ENCODE measurements around the gene CLRN1.
A peak's percentile ranks its signal among the peaks of the same experiment; 100 is the strongest.

The CLRN1 gene

GRCh38 chr3:150921209-150921608 lies 51.3 kb downstream of the CLRN1 start:
- DNase-seq (ENCODE audit: low read depth, low spot score): no peak

GRCh38 chr3:150920236-150920635 lies 52.3 kb downstream of the CLRN1 start:
- no peak for DNase-seq (ENCODE audit: low read depth, low spot score)

- DNase-seq (ENCODE audit: low read depth, low spot score): no peak
These were observed 54.6 kb downstream of the CLRN1 start for GRCh38 chr3:150917951-150918350.

- no peak for DNase-seq (ENCODE audit: low read depth, low spot score)
These were observed 59.2 kb downstream of the CLRN1 start for GRCh38 chr3:150913133-150913922.

- no peak for DNase-seq (ENCODE audit: low read depth, low spot score)
These were observed 60.0 kb downstream of the CLRN1 start for GRCh38 chr3:150912501-150912900.

GRCh38 chr3:150911771-150912170 lies 60.8 kb downstream of the CLRN1 start:
- DNase-seq (ENCODE audit: low read depth, low spot score): no peak

- DNase-seq (ENCODE audit: low read depth, low spot score): no peak
These were observed 66.1 kb downstream of the CLRN1 start for GRCh38 chr3:150906461-150906860.

GRCh38 chr3:150905746-150906145 lies 66.8 kb downstream of the CLRN1 start:
- DNase-seq (ENCODE audit: low read depth, low spot score): no peak

GRCh38 chr3:150905339-150905738 lies 67.2 kb downstream of the CLRN1 start, which contains the start of gene MINDY4B:
Gene MINDY4B, minus strand, starts transcription at chr3:150905439. Its CDS starts 0 bp downstream, at chr3:150905439.
- no peak for DNase-seq (ENCODE audit: low read depth, low spot score)

GRCh38 chr3:150902988-150903387 lies 69.5 kb downstream of the CLRN1 start:
- DNase-seq (ENCODE audit: low read depth, low spot score): no peak

GRCh38 chr3:150901793-150902192 lies 70.7 kb downstream of the CLRN1 start:
- DNase-seq (ENCODE audit: low read depth, low spot score): no peak

- no peak for DNase-seq (ENCODE audit: low read depth, low spot score)
These were observed 73.4 kb downstream of the CLRN1 start for GRCh38 chr3:150899141-150899540.

- no peak for DNase-seq (ENCODE audit: low read depth, low spot score)
These were observed 74.3 kb downstream of the CLRN1 start for GRCh38 chr3:150898046-150898754.

GRCh38 chr3:150897592-150897991 lies 74.9 kb downstream of the CLRN1 start:
- DNase-seq (ENCODE audit: low read depth, low spot score): no peak

GRCh38 chr3:150890831-150891230 lies 81.7 kb downstream of the CLRN1 start:
- DNase-seq (ENCODE audit: low read depth, low spot score): no peak

- no peak for DNase-seq (ENCODE audit: low read depth, low spot score)
These were observed 82.2 kb downstream of the CLRN1 start for GRCh38 chr3:150890295-150890694.

GRCh38 chr3:150889106-150889505 lies 83.4 kb downstream of the CLRN1 start:
- DNase-seq (ENCODE audit: low read depth, low spot score): no peak

GRCh38 chr3:150887031-150887430 lies 85.5 kb downstream of the CLRN1 start:
- no peak for DNase-seq (ENCODE audit: low read depth, low spot score)

- no peak for DNase-seq (ENCODE audit: low read depth, low spot score)
These were observed 87.0 kb downstream of the CLRN1 start for GRCh38 chr3:150885535-150885934.

- DNase-seq (ENCODE audit: low read depth, low spot score): peak; percentile 6
These were observed 93.4 kb downstream of the CLRN1 start for GRCh38 chr3:150878996-150879575.

GRCh38 chr3:150878290-150878689 lies 94.2 kb downstream of the CLRN1 start:
- DNase-seq (ENCODE audit: low read depth, low spot score): no peak

GRCh38 chr3:150877303-150877702 lies 95.2 kb downstream of the CLRN1 start:
- DNase-seq (ENCODE audit: low read depth, low spot score): no peak

Measured in ELF-1 (cell line).